ENCODE measurements around the gene TNFRSF21.
"Not testable (repeated sequence)": the region's sequence is repeated elsewhere in the genome, so short reads cannot be mapped to it uniquely, and the experiment has no call there.

Gene TNFRSF21

GRCh38 chr6:47323887-47324286 is 14.2 kb upstream of the TNFRSF21 start:
- DNase-seq (ENCODE audit: low spot score): no peak
- TF ChIP-seq CTCF (IDR thresholded peaks at IDR 0.05; ENCODE audit: extremely low read depth, insufficient read depth, missing control alignments): no peak
- in situ Hi-C loops (cut with MboI; ENCODE audit: low pct_unique_long_range_greater_than_20kb, low sequenced_read_pairs, unreplicated experiment): no loop called here

GRCh38 chr6:47323321-47323720 is 13.6 kb upstream of the TNFRSF21 start:
- TF ChIP-seq CTCF (IDR thresholded peaks at IDR 0.05; ENCODE audit: extremely low read depth, insufficient read depth, missing control alignments): no peak
- in situ Hi-C loops (cut with MboI; ENCODE audit: low pct_unique_long_range_greater_than_20kb, low sequenced_read_pairs, unreplicated experiment): no loop called here
- no peak for DNase-seq (ENCODE audit: low spot score)

GRCh38 chr6:47321577-47321976 is 11.9 kb upstream of the TNFRSF21 start:
- DNase-seq (ENCODE audit: low spot score): no peak
- in situ Hi-C loops (cut with MboI; ENCODE audit: low pct_unique_long_range_greater_than_20kb, low sequenced_read_pairs, unreplicated experiment): no loop called here
- no peak for TF ChIP-seq CTCF (IDR thresholded peaks at IDR 0.05; ENCODE audit: extremely low read depth, insufficient read depth, missing control alignments)

GRCh38 chr6:47319867-47320266 is 10.2 kb upstream of the TNFRSF21 start:
- TF ChIP-seq CTCF (IDR thresholded peaks at IDR 0.05; ENCODE audit: extremely low read depth, insufficient read depth, missing control alignments): no peak
- in situ Hi-C loops (cut with MboI; ENCODE audit: low pct_unique_long_range_greater_than_20kb, low sequenced_read_pairs, unreplicated experiment): no loop called here

GRCh38 chr6:47319382-47319781 is 9.7 kb upstream of the TNFRSF21 start:
- no peak for DNase-seq (ENCODE audit: low spot score)
- no peak for TF ChIP-seq CTCF (IDR thresholded peaks at IDR 0.05; ENCODE audit: extremely low read depth, insufficient read depth, missing control alignments)
- in situ Hi-C loops (cut with MboI; ENCODE audit: low pct_unique_long_range_greater_than_20kb, low sequenced_read_pairs, unreplicated experiment): no loop called here

More at GRCh38 chr6:47319867-47320266, 10.2 kb upstream of the TNFRSF21 start:
- no peak for DNase-seq (ENCODE audit: low spot score)

GRCh38 chr6:47318236-47318989 is 8.7 kb upstream of the TNFRSF21 start:
- DNase-seq (ENCODE audit: low spot score): no peak
- in situ Hi-C loops (cut with MboI; ENCODE audit: low pct_unique_long_range_greater_than_20kb, low sequenced_read_pairs, unreplicated experiment): no loop called here
- no peak for TF ChIP-seq CTCF (IDR thresholded peaks at IDR 0.05; ENCODE audit: extremely low read depth, insufficient read depth, missing control alignments)

- in situ Hi-C loops (cut with MboI; ENCODE audit: low pct_unique_long_range_greater_than_20kb, low sequenced_read_pairs, unreplicated experiment); DNase-seq (ENCODE audit: low spot score): not testable (repeated sequence)
These were observed 5.5 kb upstream of the TNFRSF21 start for GRCh38 chr6:47315181-47315580.

Data from GM13977 (cell line).